GM12891 (cell line): ENCODE results near the gene ATP8A2.

Source experiments
- POLR2A ChIP-seq: IDR thresholded peaks from 2 replicates; pipeline ENCODE4 v1.6.1; 2011; ENCODE audit warnings: low read depth, low read length, control low read depth
- POLR2AphosphoS5 ChIP-seq: IDR thresholded peaks from 2 replicates; pipeline ENCODE4 v1.6.1; 2011; ENCODE audit warnings: low read depth, low read length, control low read depth
- TAF1 ChIP-seq: IDR thresholded peaks from 2 replicates; pipeline ENCODE4 v1.6.1; 2011; ENCODE audit warnings: low read depth, low read length, control low read depth

- TF ChIP-seq POLR2AphosphoS5 (no peak), POLR2A (no peak), TAF1 (no peak)
These were observed 551.7 kb downstream of the ATP8A2 start for GRCh38 chr13:25923217-25924085.
